HG03521 (cell line): ENCODE measurements around the gene SUMO3.

Experiments used
- ATAC-seq: cut with Tn5 transposase; IDR thresholded peaks from one replicate; pipeline ENCODE4 v1.9.1; 2021; ENCODE audit warnings: mild to moderate bottlenecking, moderate library complexity; ENCODE audit not compliant: unreplicated experiment

The SUMO3 gene

GRCh38 chr21:44804762-44805161 is 13.1 kb downstream of the SUMO3 start:
- no peak for ATAC-seq

DNA sequence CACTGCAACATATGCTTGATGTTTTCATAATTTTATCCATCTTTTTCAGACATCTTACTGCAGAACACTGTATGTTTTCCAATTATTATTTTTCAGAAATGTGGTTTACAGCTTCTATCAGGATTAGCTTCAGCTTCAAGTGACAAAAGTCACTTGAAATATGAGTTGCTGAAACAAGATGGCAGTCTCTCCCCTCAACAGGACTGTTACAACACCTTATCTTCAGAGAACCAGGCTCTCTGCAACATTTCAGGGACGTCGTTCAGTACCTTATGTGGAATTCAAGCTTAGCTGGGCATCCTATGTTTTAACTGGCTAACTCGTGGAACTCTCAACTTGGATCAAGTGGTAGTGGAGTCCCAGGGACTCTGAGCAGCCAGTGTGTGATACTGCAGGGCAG is 14.2 kb downstream of the SUMO3 start:
- no peak for ATAC-seq

DNA sequence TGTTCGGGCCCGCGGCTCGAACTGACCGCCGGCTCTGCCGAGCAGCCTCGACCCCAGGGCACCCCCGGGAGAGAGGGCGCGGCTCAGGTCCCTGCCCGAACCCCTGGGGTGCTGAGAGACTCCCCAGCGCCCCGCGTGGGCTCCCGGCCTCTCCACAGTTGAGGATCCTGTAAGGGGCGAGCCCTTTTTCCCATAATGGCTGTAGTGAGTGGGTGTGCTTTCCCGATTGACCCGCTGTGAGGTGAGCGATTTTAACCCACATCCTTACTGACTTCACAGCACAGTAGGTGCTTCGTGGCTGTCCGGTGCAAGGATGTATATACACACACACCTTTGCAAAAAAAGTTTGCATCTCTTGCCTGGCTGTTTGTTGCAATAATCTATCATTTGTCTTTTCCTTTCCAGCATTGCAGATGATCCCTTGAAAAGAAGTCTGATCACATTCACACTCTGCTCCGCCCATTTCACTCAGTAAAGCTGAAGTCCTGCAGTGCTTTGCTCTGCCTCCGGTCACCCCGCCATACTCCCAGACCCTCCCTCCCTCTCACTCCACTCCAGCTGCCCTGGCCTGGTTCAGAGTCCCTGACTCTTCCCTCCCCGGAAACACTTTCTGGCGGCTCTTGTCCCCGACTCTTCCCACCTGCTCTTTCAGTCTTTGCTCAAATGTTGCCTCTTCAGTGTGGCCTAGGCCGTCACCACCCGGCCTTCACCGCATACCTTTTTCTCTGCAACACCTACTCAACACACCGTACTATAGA is 15.3 kb downstream of the SUMO3 start:
- ATAC-seq: peak; percentile 12

DNA sequence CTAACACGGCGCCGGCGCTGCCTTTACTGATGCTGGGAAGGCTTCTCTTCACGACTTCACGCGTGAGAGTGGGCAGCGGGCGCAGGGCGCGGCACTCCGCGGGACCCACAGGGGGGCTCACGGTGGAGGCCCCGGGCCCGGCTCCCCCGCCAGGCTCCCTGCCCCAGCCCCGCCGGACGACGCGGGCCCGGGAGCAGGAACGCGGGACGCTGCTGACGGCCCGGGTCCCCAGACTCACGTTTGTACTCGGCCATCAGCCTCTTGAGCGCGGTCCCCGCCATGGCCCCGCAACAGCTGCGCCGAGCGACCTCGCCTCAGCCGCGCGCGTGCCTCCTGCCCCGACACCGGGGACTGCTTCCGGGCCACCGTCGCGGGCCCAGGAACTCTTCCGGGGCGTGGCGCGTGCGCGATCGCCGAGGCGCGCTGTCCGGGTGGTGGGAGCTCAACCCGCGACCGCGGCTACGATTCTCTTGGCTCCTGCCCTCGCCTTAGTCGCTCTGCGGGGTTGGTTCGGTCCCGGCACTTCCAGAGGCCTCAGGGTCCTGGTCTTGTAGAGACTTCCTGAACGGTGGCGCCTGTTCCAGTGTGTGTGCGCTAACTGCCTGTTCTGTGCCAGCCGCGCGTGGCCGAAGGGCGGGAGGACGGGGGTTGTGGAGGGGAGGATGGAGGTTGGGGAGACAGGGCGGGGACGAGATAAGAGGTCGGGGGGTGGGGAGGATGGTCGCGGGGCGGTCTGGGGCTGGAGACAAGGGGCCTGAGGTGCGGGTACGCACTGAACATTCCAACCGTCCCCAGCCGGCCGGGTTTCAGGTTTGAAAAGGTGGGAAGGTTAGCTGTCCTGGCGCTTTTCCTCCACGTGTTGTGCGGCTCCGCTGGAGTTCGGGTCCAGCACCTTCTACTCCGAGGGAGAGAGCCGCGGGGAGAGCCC is 16.1 kb downstream of the SUMO3 start, which contains the start of gene UBE2G2:
Gene UBE2G2 (minus strand): TSS at position 353 of the 928 bp plus-strand sequence. CDS start 72 bp downstream, at position 281.
- ATAC-seq: peak; percentile 70

- ATAC-seq: no peak
These were observed 16.8 kb downstream of the SUMO3 start for GRCh38 chr21:44800971-44801467.

GRCh38 chr21:44800103-44800502 is 17.8 kb downstream of the SUMO3 start:
- no peak for ATAC-seq

GRCh38 chr21:44799646-44800045 is 18.2 kb downstream of the SUMO3 start:
- ATAC-seq: no peak

GRCh38 chr21:44797775-44798174 is 20.1 kb downstream of the SUMO3 start:
- ATAC-seq: no peak

DNA sequence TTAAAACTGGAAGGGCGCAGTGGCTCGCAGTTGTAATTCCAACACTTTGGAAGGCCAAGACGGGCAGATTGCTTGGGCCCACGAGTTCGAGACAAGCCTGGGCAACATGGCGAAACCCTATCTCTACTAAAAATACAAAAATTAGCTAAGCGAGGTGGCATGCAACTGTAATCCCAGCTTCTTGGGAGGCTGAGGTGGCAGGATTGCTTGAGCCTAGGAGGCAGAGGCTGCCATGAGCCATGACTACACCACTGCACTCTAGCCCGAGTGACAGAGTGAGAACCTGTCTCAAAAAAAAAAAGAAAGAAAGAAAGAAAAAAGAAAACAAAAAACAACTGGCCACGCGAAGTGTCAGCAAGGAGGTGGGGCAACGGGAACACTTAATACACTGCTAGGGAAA is 22.5 kb downstream of the SUMO3 start:
- no peak for ATAC-seq

- no peak for ATAC-seq
These were observed 24.1 kb downstream of the SUMO3 start for GRCh38 chr21:44793592-44794374.

- no peak for ATAC-seq
These were observed 24.9 kb downstream of the SUMO3 start for GRCh38 chr21:44792702-44793591.

- ATAC-seq: no peak
These were observed 25.9 kb downstream of the SUMO3 start for GRCh38 chr21:44791993-44792392.

GRCh38 chr21:44791246-44791645 is 26.6 kb downstream of the SUMO3 start:
- ATAC-seq: no peak

DNA sequence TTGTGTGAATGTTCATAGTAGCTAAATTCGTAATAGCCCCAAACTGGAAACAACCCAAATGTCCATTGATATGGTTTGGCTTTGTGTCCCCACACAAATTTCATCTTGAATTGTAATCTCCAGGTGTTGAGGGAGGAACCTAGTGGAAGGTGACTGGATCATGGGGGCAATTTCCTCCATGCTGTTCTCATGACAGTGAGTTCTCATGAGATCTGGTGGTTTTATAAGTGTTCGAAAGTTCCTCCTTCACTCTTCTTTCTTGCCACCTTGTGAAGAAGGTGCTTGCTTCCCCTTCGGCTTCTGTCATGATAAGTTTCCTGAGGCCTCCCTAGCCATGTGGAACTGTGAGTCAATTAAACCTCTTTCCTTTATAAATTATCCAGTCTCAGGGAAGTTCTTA is 27.5 kb downstream of the SUMO3 start:
- no peak for ATAC-seq

DNA sequence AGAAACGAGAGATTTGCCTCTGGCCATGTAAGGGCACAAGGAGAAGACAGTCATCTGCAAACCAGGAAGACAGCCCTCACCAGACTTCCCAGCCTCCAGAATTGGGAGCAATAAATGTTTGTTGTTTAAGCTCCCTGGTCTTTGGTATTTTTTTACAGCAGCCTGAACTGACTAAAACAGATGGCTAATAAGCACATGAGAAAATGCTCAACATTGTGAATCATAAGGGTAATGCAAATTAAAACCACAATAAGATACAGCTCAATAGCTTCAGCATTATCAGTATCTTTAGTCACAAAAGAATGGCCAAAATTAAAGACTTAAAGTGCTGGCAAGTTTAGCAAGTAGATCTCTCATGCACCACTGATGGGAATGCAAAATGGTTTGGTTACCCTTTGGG is 28.0 kb downstream of the SUMO3 start:
- no peak for ATAC-seq

GRCh38 chr21:44785620-44786335 is 32.1 kb downstream of the SUMO3 start:
- ATAC-seq: no peak

- ATAC-seq: no peak
These were observed 33.1 kb downstream of the SUMO3 start for GRCh38 chr21:44784810-44785209.

DNA sequence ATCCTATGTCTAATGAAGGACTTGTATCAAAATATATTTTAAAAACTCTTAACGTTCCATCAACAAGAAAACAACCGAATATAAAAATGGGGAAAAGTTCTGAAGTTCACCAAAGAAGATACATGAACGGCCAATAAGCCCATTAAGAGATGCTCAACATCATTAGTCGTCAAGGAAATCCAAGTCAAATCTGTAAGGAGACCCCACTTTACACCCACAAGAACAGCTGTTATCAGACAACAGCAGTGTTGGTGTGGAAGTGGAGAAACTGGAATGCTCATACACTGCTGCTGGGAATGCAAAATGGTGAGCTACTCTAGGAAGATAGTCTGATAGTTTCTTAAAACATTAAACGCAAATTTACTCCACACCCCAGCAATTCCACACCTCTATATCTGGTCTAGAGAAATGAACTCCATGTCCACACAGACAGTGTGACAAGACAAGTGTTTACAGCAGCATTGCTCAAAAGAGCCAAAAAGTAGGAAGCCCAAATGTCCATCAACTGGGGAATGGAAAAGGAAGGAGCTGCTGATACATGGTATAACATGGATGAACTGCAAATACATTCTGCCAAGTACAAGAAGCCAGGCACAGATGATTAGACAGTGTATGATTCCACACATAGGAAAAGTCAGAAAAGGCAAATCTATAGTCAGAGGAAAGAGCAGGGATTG is 34.7 kb downstream of the SUMO3 start:
- no peak for ATAC-seq
